ENCODE measurements around the gene PPP1R1A.

DNA sequence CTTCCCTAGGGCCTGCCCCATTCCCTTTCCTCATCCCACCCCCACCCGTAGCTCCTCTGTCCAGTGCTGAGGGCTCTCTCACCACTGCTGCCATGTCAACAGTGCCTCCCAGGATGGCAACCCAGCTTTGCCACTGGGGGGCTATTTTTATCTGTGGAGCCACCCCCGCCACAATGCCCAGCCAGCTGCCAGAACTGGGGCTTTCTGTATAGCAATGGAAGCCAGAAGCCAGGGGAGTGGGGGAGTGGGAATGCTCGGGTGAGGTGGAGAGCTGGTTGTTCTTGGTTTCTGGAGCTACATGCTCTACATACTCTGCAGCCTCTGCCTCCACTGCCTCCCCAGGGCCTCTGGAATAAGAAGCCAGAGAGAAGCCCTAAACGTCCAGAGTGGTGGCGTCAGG lies 30.1 kb downstream of the PPP1R1A start:
- TF ChIP-seq, protein P1, sequence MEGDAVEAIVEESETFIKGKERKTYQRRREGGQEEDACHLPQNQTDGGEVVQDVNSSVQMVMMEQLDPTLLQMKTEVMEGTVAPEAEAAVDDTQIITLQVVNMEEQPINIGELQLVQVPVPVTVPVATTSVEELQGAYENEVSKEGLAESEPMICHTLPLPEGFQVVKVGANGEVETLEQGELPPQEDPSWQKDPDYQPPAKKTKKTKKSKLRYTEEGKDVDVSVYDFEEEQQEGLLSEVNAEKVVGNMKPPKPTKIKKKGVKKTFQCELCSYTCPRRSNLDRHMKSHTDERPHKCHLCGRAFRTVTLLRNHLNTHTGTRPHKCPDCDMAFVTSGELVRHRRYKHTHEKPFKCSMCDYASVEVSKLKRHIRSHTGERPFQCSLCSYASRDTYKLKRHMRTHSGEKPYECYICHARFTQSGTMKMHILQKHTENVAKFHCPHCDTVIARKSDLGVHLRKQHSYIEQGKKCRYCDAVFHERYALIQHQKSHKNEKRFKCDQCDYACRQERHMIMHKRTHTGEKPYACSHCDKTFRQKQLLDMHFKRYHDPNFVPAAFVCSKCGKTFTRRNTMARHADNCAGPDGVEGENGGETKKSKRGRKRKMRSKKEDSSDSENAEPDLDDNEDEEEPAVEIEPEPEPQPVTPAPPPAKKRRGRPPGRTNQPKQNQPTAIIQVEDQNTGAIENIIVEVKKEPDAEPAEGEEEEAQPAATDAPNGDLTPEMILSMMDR (IDR thresholded peaks at IDR 0.05; ENCODE audit: low read depth, low read length): no peak
- TF ChIP-seq POLR2A (IDR thresholded peaks at IDR 0.05; ENCODE audit: extremely low read depth, insufficient read length): no peak
- TF ChIP-seq, protein P2, sequence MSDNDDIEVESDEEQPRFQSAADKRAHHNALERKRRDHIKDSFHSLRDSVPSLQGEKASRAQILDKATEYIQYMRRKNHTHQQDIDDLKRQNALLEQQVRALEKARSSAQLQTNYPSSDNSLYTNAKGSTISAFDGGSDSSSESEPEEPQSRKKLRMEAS (IDR thresholded peaks at IDR 0.05; ENCODE audit: low read depth, low read length): no peak
